Sigmoid colon (tissue), 7 donors: Measurements from ENCODE around the gene COQ10A. TPM values are rescaled to one million over a fixed set of nuclear protein-coding genes. Genes with fewer than 3 reads are reported as not detected.
A peak's percentile ranks its signal among the peaks of the same experiment; 100 is the strongest.
"Not testable (repeated sequence)": the region's sequence is repeated elsewhere in the genome, so short reads cannot be mapped to it uniquely, and the experiment has no call there.

Experiments used
- DNase-seq: peaks from one replicate; pipeline ENCODE4 v3.0.0-alpha.2; 2019
- H3K27ac ChIP-seq, 4 donors: fragments of 200-600 bp; sonication (generic); one replicate each; pipeline ENCODE4 v1.5.1; 2016 to 2019; ENCODE audit warnings: mild to moderate bottlenecking in 1 of 4
- H3K27me3 ChIP-seq, 3 donors: fragments of 200-600 bp; sonication (generic); one replicate each; pipeline ENCODE4 v1.5.1; 2019; ENCODE audit warnings: mild to moderate bottlenecking in 1 of 3
- H3K36me3 ChIP-seq, 4 donors: fragments of 200-600 bp; sonication (generic); one replicate each; pipeline ENCODE4 v1.5.1; 2016 to 2019
- H3K4me1 ChIP-seq, 4 donors: fragments of 200-600 bp; sonication (generic); one replicate each; pipeline ENCODE4 v1.5.1; 2017 to 2019
- H3K4me3 ChIP-seq, 4 donors: fragments of 200-600 bp; sonication (generic); one replicate each; pipeline ENCODE4 v1.5.1; 2017 to 2019; ENCODE audit warnings: mild to moderate bottlenecking in 2 of 4, moderate library complexity in 1 of 4
- H3K9me3 ChIP-seq, 4 donors: fragments of 200-600 bp in 3 of 4; sonication (generic) in 3 of 4; one replicate each; pipeline versions ENCODE4 v1.5.1 to v1.6.1; 2013 to 2019
- EP300 ChIP-seq, 4 donors: sonication (generic); formaldehyde crosslinking; IDR thresholded peaks; one replicate each; pipeline ENCODE4 v1.6.1; 2017; ENCODE audit warnings: antibody characterized with exemption in 4 of 4
- POLR2A ChIP-seq, 2 donors: fragments of 450-650 bp; IDR thresholded peaks; one replicate each; pipeline ENCODE4 v1.6.1; 2016; ENCODE audit warnings: antibody characterized with exemption in 2 of 2, mild to moderate bottlenecking in 2 of 2, moderate library complexity in 2 of 2
- POLR2AphosphoS5 ChIP-seq, 4 donors: sonication (generic); formaldehyde crosslinking; IDR thresholded peaks; one replicate each; pipeline ENCODE4 v1.6.1; 2017; ENCODE audit warnings: antibody characterized with exemption in 4 of 4
- WGBS, 2 donors: extraction: QIAGEN DNeasy Blood & Tissue Kit; methylation state at CpG; one replicate each; pipeline ENCODE4 v1.1.7; 2013; 5-methylcytosine and 5-hydroxymethylcytosine counted together
- intact Hi-C: fragments of 100-400 bp; cut with DNase I; formaldehyde crosslinking; loops from one replicate; pipeline ENCODE4 v1.15.1; 2023
- polyA plus RNA-seq, 3 donors: library from polyadenylated mRNA; stranded (reverse); fragments of 200-250 nt; gene quantifications; one replicate each; pipeline ENCODE4 v1.2.3, GENCODE V29; 2013
- total RNA-seq, 4 donors: library from RNA; depleted of rRNA; stranded (reverse); fragments of >200 nt; gene quantifications; one replicate each; pipeline ENCODE4 v1.1.0, GENCODE V29; 2016
- TF ChIP-seq, protein P1 (sequence below), 4 experiments: fragments of 450-650 bp in 3 of 4; fragments of 200-600 bp in 1 of 4; IDR thresholded peaks; one replicate each; pipeline ENCODE4 v1.5.1; 2016 to 2019; ENCODE audit warnings: antibody characterized with exemption in 4 of 4, mild to moderate bottlenecking in 3 of 4, moderate library complexity in 2 of 4
- donor health status: healthy with polysubstance abuse.
- donor health status: Bipolar disorder and iron deficiency.
- donor health status: healthy.

The COQ10A gene
- total and polyA plus RNA-seq, 7 donors, result 2.4 to 25.0 (median 11.8) TPM

DNA sequence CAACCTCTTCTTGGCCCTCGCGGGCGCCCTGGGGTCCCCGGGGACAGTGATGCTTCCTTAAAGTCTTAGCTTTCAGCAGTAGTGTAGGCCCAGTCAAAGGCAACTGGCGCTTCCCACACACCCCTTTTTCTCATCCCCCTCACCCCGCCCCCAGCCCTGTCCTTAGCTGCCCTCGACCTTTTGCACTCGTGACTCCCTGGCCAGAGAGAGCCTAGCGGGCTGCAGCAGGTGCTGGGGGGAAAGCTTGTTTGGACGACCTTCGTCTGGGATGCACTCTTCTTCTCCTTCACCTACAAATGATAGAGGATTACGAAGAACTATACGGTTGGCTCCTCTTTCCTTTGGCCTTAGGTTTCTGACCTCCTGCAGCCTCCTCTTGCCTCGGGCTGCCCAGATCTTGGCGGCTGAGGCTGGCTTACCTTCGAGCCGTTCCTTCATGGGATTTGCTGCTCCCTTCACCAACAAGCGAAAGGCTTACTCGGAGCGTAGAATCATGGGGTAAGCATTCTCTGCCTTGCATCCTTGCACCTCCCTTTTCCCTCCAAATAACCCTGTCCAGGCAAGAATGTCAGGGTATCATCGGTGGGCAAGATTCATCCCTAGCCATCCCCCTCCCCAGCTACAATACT is 815 bp downstream of the COQ10A start:
- peak overlapping the region; percentile 95 to 97 (median 96) for H3K27ac ChIP-seq
- peak; percentile 80 for DNase-seq
- no peaks in the 10 kb centered on the region for H3K9me3 ChIP-seq
- H3K4me1 ChIP-seq, result peaks cover 0 to 19% (median 18%) of the 10 kb centered on the region in 4 donors
- H3K4me3 ChIP-seq, result peak overlapping the region; percentile 59 to 73 (median 70)
- WGBS, 2 donors, result 25 to 37% methylated on average over 21 of the region's 21 CpGs
- peaks cover 0 to 27% (median 11%) of the 10 kb centered on the region in 4 donors for H3K36me3 ChIP-seq
- H3K27me3 ChIP-seq, result no peaks in the 10 kb centered on the region
- TF ChIP-seq, protein P1, sequence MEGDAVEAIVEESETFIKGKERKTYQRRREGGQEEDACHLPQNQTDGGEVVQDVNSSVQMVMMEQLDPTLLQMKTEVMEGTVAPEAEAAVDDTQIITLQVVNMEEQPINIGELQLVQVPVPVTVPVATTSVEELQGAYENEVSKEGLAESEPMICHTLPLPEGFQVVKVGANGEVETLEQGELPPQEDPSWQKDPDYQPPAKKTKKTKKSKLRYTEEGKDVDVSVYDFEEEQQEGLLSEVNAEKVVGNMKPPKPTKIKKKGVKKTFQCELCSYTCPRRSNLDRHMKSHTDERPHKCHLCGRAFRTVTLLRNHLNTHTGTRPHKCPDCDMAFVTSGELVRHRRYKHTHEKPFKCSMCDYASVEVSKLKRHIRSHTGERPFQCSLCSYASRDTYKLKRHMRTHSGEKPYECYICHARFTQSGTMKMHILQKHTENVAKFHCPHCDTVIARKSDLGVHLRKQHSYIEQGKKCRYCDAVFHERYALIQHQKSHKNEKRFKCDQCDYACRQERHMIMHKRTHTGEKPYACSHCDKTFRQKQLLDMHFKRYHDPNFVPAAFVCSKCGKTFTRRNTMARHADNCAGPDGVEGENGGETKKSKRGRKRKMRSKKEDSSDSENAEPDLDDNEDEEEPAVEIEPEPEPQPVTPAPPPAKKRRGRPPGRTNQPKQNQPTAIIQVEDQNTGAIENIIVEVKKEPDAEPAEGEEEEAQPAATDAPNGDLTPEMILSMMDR (IDR thresholded peaks at IDR 0.05), result no peak
- TF ChIP-seq POLR2A (IDR thresholded peaks at IDR 0.05), result no peak
- TF ChIP-seq POLR2AphosphoS5 (IDR thresholded peaks at IDR 0.05), result no peak
- no peak for TF ChIP-seq EP300 (IDR thresholded peaks at IDR 0.05)
- intact Hi-C loops, result loop anchor here (2.0 kb wide), 1 partner anchor 33 kb away; the partner anchor contains the start of gene CS

DNA sequence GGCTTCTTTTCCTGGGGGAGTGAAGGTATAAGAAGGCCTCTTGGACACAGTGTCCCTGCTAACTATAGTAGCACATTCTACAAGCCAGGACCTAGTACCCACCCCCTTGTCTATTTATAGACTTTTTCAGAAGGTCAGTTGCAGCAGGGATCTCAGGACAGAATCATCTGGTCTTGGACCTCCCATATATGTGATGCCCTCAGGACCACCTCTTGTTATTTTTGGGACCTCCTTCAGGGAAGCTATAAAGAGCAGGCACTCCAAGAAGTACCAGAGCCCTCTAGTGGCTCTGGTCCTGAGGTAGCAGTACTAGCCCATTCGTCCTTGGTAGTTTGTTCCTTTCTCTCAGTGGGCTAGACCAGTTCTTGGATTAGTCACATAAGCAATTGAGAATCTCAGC is 4.3 kb downstream of the COQ10A start:
- intact Hi-C loops, result no loop called here
- 20 to 25% methylated on average over 1 of the region's 1 CpG for WGBS, 2 donors
- no peaks in the 10 kb centered on the region for H3K9me3 ChIP-seq
- H3K36me3 ChIP-seq, result peaks cover 19 to 61% (median 41%) of the 10 kb centered on the region in 4 donors
- H3K4me3 ChIP-seq, result no peak overlapping the region
- no peak for TF ChIP-seq POLR2A (IDR thresholded peaks at IDR 0.05)
- no peak for TF ChIP-seq POLR2AphosphoS5 (IDR thresholded peaks at IDR 0.05)
- TF ChIP-seq, protein P1 (IDR thresholded peaks at IDR 0.05), result peak in 1 of 4 experiments; percentile 9
- no peak for TF ChIP-seq EP300 (IDR thresholded peaks at IDR 0.05)
- peaks cover 0 to 17% (median 14%) of the 10 kb centered on the region in 4 donors for H3K4me1 ChIP-seq
- peak overlapping the region; percentile 15 to 60 (median 48) for H3K27ac ChIP-seq
- no peak for DNase-seq
- H3K27me3 ChIP-seq, result no peaks in the 10 kb centered on the region

DNA sequence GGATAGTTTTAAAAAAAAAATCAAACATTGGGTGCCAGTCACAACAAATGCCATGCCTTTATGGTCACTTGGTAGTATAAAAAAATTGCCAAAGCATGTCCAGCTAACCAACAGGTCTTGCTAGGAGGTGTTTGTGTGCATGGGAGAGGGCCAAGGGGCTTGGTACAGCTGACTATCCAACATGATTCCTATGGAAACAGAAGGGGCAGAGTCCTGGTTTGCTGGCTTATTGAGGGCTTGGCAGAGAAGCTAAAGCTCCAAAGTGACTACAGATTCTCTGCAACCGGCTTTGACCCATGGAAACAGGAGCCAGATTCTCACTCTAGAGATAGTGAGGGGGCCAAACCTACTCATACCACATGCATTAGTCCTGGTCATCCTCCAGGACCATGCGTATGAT is 5.7 kb downstream of the COQ10A start:
- peaks cover 21 to 76% (median 48%) of the 10 kb centered on the region in 4 donors for H3K36me3 ChIP-seq

DNA sequence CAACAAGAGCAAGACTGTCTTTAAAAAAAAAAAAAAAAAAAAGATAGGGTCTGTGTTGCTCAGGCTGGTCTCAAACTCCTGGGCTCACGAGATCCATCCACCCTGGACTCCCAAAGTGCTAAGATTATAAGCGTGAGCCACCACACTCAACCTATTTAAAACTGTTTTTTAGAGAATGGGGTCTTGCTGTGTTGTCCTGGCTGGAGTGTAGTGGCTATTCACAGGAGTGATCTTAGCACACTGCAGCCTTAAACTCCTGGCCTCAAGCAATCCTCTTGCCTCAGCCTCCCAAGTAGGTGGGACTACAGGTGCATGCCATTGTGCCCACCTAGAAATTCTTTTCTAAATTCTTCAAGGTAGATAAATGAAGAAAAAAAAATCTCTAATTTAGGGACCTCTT is 7.6 kb downstream of the COQ10A start:
- Histone ChIP-seq H3K27me3 (no peaks in the 10 kb centered on the region), H3K9me3 (no peaks in the 10 kb centered on the region), H3K36me3 (peaks cover 35 to 94% (median 61%) of the 10 kb centered on the region in 4 donors), H3K27ac (no peak overlapping the region), H3K4me1 (no peaks in the 10 kb centered on the region), H3K4me3 (no peak overlapping the region)
- WGBS, 2 donors, result 92 to 97% methylated on average over 2 of the region's 2 CpGs
- TF ChIP-seq POLR2AphosphoS5 (IDR thresholded peaks at IDR 0.05) (no peak), EP300 (IDR thresholded peaks at IDR 0.05) (no peak), POLR2A (IDR thresholded peaks at IDR 0.05) (no peak)
- TF ChIP-seq, protein P1 (IDR thresholded peaks at IDR 0.05), result no peak
- DNase-seq, result no peak
- intact Hi-C loops, result no loop called here

More for the DNA sequence above, 5.7 kb downstream of the COQ10A start:
- WGBS, 2 donors, result 89 to 92% methylated on average over 2 of the region's 2 CpGs
- intact Hi-C loops, H3K9me3 ChIP-seq, H3K27ac ChIP-seq, DNase-seq, H3K4me3 ChIP-seq, H3K27me3 ChIP-seq, H3K4me1 ChIP-seq: not testable (repeated sequence)

DNA sequence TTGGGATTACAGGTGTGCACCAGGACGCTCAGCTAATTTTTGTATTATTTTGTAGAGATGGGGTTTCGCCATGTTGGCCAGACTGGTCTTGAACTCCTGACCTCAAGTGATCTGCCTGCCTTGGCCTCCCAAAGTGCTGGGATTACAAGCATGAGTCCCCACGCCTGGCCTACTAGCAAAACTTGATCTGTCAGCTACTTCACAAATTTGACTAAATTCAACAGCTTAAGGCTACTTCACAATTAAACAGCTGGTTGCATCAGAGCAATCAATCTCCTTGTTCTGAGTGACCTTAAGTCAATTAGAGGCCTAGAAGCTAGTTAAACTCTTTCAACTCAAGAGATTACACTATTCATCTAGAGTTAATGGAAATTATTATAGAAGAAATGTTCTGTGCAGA is 12.2 kb downstream of the COQ10A start:
- intact Hi-C loops, result no loop called here
- H3K9me3 ChIP-seq, result no peaks in the 10 kb centered on the region
- no peak overlapping the region for H3K27ac ChIP-seq
- 96 to 97% methylated on average over 3 of the region's 3 CpGs for WGBS, 2 donors
- H3K4me1 ChIP-seq, result peaks cover 0 to 20% (median 4%) of the 10 kb centered on the region in 4 donors
- no peak for DNase-seq
- no peaks in the 10 kb centered on the region for H3K27me3 ChIP-seq
- TF ChIP-seq, protein P1 (IDR thresholded peaks at IDR 0.05), result no peak
- no peak overlapping the region for H3K4me3 ChIP-seq
- peaks cover 44 to 100% (median 76%) of the 10 kb centered on the region in 4 donors for H3K36me3 ChIP-seq
